BJ (cell line): ENCODE results near the gene SLC8A2. TPM values are rescaled to one million over a fixed set of nuclear protein-coding genes. Genes with fewer than 3 reads are reported as not detected.

ENCODE experiments used
- CTCF ChIA-PET: fragments of 350-600 bp; formaldehyde crosslinking; extraction: SDS; loops from one replicate; lab custom pipeline; 2021; ENCODE audit warnings: antibody characterized with exemption, inconsistent platforms; lab: Yijun Ruan, JAX
- POLR2A ChIA-PET: fragments of 300-600 bp; sonication (Branson Sonifier 250); formaldehyde crosslinking; extraction: SDS; loops from one replicate; lab custom pipeline; 2021; ENCODE audit warnings: antibody characterized with exemption; lab: Charles Lee
- DNase-seq: peaks from one replicate; pipeline ENCODE4 v3.0.0-alpha.2; 2011; ENCODE audit warnings: low read depth
- H3K27me3 ChIP-seq: 2 replicates; pipeline ENCODE4 v1.6.0; 2011; ENCODE audit warnings: low read length; ENCODE audit not compliant: control insufficient read depth, insufficient read depth
- H3K36me3 ChIP-seq: 2 replicates; pipeline ENCODE4 v1.5.1; 2011; ENCODE audit warnings: low read length; ENCODE audit not compliant: control insufficient read depth, insufficient read depth
- H3K4me3 ChIP-seq: 2 replicates; pipeline ENCODE4 v1.5.1; 2011; ENCODE audit warnings: low read depth, mild to moderate bottlenecking, control low read depth, low read length
- polyA plus RNA-seq: library from polyadenylated mRNA; depleted of rRNA; stranded (reverse); fragments of >200 nt; gene quantifications from 2 replicates; pipeline ENCODE4 v1.2.3, GENCODE V29; 2011
- TF ChIP-seq, protein P1 (sequence below): IDR thresholded peaks from 2 replicates; pipeline ENCODE4 v1.5.1; 2011; ENCODE audit warnings: low read depth, mild to moderate bottlenecking, control low read depth, inconsistent platforms, low read length, moderate library complexity; ENCODE audit not compliant: insufficient read depth

The SLC8A2 gene
- polyA plus RNA-seq, 1 experiment: 0.02 TPM

DNA sequence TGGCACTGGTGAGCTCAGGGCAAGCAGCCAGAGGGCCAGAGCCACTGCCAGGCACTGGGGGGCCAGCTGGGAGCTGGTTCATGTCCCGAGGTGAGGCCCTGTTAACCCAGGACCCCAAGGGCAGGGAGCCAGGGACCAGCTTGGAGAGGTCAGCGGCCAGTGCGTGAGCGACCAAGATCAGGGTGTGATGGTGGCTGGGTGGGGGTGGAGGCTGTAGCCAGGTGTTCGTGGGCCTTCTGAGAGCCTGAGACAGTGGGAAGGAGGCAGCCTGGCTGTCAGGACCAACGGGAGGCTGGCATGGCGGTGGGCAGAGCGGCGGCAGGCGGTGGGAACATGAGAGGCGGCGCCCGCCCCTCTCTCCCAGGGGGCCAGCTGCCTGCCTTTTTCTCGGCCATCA, 20.4 kb upstream of the SLC8A2 start:
- TF ChIP-seq, protein P1, sequence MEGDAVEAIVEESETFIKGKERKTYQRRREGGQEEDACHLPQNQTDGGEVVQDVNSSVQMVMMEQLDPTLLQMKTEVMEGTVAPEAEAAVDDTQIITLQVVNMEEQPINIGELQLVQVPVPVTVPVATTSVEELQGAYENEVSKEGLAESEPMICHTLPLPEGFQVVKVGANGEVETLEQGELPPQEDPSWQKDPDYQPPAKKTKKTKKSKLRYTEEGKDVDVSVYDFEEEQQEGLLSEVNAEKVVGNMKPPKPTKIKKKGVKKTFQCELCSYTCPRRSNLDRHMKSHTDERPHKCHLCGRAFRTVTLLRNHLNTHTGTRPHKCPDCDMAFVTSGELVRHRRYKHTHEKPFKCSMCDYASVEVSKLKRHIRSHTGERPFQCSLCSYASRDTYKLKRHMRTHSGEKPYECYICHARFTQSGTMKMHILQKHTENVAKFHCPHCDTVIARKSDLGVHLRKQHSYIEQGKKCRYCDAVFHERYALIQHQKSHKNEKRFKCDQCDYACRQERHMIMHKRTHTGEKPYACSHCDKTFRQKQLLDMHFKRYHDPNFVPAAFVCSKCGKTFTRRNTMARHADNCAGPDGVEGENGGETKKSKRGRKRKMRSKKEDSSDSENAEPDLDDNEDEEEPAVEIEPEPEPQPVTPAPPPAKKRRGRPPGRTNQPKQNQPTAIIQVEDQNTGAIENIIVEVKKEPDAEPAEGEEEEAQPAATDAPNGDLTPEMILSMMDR: no peak
- POLR2A ChIA-PET: no interaction called here
- Histone ChIP-seq H3K4me3 (no peak overlapping the region), H3K36me3 (peaks cover 26% of the 10 kb centered on the region), H3K27me3 (no peaks in the 10 kb centered on the region)
- DNase-seq: no peak
- CTCF ChIA-PET: interaction anchor here (1.7 to 7.0 kb wide), 2 partner anchors 7 to 23 kb away, joined by 5 to 48 read pairs; partner anchors contain the start of genes KPTN and NAPA

DNA sequence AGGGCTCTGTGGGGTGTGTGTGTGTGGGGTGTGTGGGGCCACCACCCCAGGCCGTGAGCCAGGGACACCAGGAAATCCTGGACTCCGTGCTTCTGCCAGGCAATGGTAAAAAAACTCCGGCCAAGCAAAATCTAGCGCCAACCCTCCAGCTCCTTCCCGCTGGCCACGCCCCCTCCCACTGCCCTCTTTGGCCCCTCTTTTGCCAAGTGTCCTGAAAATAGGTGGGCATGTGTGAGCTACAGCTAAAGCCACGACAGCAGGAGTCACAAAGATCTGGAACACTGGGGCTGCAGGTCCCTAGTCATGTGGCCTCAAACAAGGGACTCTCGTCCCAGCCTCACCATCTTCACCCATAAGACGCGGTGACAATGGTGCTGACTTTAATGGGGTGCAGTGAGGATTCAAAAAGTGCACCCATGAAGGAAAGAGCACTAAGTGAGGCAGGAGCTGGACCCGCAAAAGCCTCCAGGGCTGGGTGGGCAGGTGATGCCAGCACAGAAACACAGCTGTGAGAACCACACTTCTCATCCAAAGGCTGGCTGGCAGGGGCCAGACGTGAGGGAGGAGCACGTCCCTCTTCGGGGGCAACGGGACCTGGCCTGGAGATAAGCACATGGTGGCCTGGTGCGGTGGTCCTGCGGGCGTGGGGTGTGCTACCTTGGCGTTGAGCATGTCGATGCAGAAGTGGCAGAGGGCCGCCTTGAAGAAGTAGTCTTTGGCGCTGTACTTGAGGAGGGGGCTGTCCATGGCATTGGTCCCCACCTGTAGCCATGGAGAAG, 19.9 kb upstream of the SLC8A2 start:
- CTCF ChIA-PET: interaction anchor here (0.8 to 7.0 kb wide), 4 partner anchors 7 to 216 kb away, joined by 3 to 48 read pairs (median 4); partner anchors contain the start of genes KPTN and NAPA
- H3K27me3 ChIP-seq: no peaks in the 10 kb centered on the region
- H3K4me3 ChIP-seq: no peak overlapping the region
- H3K36me3 ChIP-seq: peaks cover 22% of the 10 kb centered on the region
- POLR2A ChIA-PET: no interaction called here
- TF ChIP-seq, protein P1: no peak
- DNase-seq: no peak

DNA sequence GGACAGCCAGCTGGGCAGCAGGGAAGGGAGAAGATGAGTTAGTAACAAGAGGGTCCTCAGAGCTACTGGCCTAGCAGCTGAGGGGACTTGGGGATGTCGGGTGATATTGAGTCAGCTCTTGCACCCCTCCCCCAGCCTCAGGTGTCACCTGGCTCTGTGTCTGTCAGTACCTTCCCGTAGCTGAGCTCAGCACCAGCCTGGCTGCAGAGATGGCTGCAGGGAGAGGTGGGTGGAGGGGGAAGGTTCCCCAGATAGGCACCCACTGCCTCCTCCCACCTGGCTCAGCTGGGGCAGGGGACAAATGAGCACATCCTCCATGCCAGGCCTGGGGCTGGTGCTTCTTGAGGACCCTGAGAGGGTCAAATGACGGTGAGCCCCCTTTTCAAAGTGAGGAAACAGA, 19.2 kb upstream of the SLC8A2 start:
- ChIA-PET CTCF (interaction anchor here (0.8 to 1.7 kb wide), 3 partner anchors 23 to 217 kb away, joined by 3 to 5 read pairs (median 3); partner anchors contain the start of gene NAPA), POLR2A (no interaction called here)
- peaks cover 18% of the 10 kb centered on the region for H3K36me3 ChIP-seq
- no peak overlapping the region for H3K4me3 ChIP-seq
- TF ChIP-seq, protein P1: no peak
- DNase-seq: no peak
- no peaks in the 10 kb centered on the region for H3K27me3 ChIP-seq

GRCh38 chr19:47490031-47490430, 18.3 kb upstream of the SLC8A2 start:
- Histone ChIP-seq H3K27me3 (no peaks in the 10 kb centered on the region), H3K36me3 (peaks cover 16% of the 10 kb centered on the region), H3K4me3 (no peak overlapping the region)
- ChIA-PET POLR2A (no interaction called here), CTCF (no interaction called here)
- no peak for DNase-seq
- TF ChIP-seq, protein P1: no peak

GRCh38 chr19:47489072-47489914, 17.6 kb upstream of the SLC8A2 start:
- H3K27me3 ChIP-seq: no peaks in the 10 kb centered on the region
- peaks cover 16% of the 10 kb centered on the region for H3K36me3 ChIP-seq
- CTCF ChIA-PET: no interaction called here
- no peak overlapping the region for H3K4me3 ChIP-seq
- POLR2A ChIA-PET: no interaction called here
- no peak for DNase-seq
- TF ChIP-seq, protein P1: no peak
